ENCODE results near the gene DENND1B.
"Not testable (repeated sequence)": the region's sequence is repeated elsewhere in the genome, so short reads cannot be mapped to it uniquely, and the experiment has no call there.

Gene DENND1B

DNA sequence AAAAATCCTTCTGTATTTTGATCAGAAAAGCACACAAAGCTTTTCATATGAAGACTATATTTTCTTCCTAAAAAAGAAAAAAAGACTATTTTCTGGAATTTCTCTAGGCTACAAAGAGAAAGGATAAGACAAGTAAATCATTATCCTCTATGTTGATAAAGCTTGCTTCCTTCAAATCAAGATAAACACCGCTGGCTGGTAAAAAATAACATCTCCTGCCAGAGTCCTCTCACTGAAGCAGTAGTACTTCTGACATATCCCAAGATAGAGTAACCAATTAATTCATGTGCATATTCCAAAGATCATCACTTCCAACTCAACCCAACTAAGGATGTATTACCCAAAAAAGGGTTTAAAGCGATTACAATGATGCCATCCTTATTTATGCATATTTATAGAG is 34.3 kb downstream of the DENND1B start:
- no peak for DNase-seq

DNA sequence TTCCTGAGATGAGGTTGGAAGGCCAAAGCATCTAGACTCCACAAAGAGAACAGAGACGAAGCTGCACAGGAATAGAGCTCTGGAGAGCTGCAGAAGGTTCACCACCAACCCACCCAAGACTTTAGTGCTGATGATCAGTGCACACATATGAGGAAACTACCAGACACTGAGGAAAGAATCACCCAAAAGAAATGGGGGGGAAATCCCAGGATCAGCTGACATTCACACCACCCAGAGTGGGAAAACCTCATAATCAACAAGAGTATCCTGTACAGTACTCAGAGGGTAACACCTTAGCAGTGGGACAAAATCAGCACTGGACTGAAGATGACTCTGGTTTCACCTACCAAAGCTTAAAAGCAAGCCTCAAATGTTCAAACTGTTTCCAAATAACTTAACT is 36.4 kb downstream of the DENND1B start:
- DNase-seq: no peak

GRCh38 chr1:197737916-197738315 is 37.4 kb downstream of the DENND1B start:
- no peak for DNase-seq

DNA sequence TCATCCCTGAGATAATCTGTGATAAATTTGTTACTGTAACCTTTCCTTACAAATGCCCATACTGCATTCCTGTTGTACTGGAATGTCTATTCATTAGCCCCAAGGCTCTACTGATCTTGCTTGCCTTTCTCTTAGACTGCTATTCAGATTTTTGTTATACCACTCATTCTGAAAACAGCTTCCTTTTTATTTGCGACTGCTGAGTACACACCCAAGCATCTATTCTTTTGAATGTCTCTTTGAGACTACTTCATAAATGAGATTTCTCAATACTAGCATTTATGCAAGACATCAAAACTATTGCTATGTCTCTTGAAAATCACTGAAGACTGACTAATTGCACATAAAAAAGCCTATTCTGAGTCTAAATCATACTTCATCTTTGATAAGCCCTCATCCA is 38.6 kb downstream of the DENND1B start:
- no peak for DNase-seq

GRCh38 chr1:197735461-197735860 is 39.8 kb downstream of the DENND1B start:
- DNase-seq: no peak

GRCh38 chr1:197733324-197733723 is 42.0 kb downstream of the DENND1B start:
- DNase-seq: no peak

- no peak for DNase-seq
Observed at GRCh38 chr1:197732187-197732586, 43.1 kb downstream of the DENND1B start.

- DNase-seq: no peak
Observed at GRCh38 chr1:197731449-197731848, 43.8 kb downstream of the DENND1B start.

- DNase-seq: no peak
Observed at GRCh38 chr1:197725976-197726375, 49.3 kb downstream of the DENND1B start.

DNA sequence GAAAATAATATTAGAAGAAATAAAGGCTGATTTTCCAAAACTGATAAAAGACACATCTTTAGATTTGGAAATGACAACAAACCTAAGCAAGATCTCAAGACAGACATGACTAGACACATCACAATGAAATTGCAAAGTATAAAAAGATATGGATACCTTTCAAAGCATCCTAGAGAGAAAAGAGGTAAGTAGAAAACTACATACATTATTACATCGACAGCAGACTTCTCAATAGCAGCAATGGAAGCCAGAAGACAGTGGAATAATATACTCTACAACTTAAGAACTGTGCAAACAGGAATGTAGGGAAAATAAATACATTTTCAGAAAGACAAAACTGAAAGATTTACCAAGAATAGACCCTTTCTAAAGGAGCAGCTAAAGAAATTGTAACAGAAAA is 50.2 kb downstream of the DENND1B start:
- DNase-seq: no peak

- DNase-seq: no peak
Observed at GRCh38 chr1:197715806-197716205, 59.5 kb downstream of the DENND1B start.

GRCh38 chr1:197706601-197707000 is 68.7 kb downstream of the DENND1B start:
- no peak for DNase-seq

DNA sequence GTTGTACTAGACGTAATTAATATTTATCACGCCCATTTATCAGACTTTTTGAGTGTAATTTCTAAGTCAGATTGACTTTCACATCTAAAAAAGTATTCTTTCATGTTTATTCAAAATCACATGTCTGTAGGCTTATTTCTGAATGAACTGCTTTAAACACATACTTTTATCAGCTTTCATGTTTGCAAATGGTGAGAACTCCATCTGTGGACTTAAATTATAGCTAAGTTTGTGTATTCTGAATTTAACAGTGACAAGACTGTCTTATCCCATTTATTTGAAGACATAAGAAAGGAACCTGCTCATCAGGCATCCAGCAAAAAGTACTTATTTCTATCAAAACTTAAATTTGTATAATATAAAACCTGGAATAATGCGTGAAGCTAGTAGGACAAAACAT is 69.3 kb downstream of the DENND1B start:
- no peak for DNase-seq

DNA sequence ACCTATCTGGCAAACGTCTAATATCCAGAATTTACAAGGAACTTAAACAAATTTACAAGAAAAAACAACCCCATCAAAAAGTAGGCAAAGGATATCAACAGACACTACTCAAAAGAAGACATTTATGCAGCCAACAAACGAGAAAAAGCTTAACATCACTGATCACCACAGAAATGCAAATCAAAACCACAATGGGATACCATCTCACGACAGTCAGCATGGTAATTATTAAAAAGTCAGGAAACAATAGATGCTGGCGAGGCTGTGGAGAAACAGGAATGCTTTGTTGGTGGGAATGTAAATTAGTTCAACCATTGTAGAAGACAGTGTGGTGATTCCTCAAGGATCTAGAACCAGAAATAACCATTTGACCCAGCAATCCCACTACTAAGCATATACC is 74.6 kb downstream of the DENND1B start:
- not testable (repeated sequence) for DNase-seq

GRCh38 chr1:197696372-197696771 is 78.9 kb downstream of the DENND1B start:
- no peak for DNase-seq

GRCh38 chr1:197695961-197696360 is 79.3 kb downstream of the DENND1B start:
- DNase-seq: no peak

DNA sequence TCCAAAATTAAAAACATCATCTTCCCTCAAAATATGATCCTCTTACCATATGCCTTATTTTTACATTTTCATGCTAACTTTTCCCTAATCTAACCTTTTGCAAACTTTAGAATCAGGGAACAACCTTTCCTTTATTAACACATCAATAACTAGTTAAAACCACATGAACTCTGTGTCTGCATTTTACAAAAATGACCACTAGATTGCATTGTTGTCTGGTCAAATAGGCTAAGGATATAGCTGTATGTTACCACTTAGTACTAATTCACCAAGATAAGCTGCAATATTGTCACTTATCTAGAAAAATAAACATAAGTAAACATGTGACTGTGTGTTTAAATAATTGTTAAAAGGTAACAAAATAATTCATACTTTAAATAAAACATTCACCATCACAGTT is 82.3 kb downstream of the DENND1B start:
- DNase-seq: no peak

GRCh38 chr1:197691816-197692215 is 83.5 kb downstream of the DENND1B start:
- no peak for DNase-seq

- no peak for DNase-seq
Observed at GRCh38 chr1:197690074-197690473, 85.2 kb downstream of the DENND1B start.

DNA sequence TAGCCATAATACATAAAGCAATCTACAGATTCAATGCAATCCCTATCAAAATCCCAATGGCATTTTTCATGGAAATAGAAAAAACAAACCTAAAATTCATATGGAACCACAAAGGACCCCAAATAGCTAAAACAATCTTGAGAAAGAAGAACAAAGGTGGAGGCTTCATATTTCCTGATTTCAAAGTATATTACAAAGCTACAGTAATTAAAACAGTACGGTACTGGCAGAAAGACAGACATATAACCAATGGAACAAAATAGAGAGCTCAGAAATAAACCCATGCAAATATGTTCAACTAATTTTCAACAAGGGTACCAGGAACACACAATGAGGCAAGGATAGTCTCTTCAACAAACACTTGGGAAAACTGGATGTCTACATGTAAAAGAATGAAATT is 87.0 kb downstream of the DENND1B start:
- no peak for DNase-seq

- no peak for DNase-seq
Observed at GRCh38 chr1:197686702-197687355, 88.5 kb downstream of the DENND1B start.

- DNase-seq: no peak
Observed at GRCh38 chr1:197686231-197686630, 89.0 kb downstream of the DENND1B start.

DNA sequence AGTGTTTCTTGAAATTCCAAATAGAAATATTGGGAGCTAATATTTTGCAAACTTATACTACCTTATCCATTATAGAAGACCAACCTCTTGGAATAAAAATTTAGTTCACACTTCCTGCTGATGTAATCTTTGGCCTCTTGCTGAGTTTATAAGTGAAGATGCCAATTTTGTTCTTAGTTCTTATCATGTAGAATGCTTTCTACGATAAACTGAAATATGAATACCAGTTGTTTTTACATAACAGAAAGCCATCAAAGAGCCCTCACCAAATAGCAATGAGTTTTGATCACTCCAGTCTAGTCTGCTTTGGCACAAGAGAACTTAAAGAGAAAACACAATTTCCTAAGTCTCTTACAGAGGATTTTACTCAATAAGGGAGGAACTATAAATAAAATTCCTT is 89.5 kb downstream of the DENND1B start:
- no peak for DNase-seq

- DNase-seq: no peak
Observed at GRCh38 chr1:197683895-197684553, 91.3 kb downstream of the DENND1B start.

- no peak for DNase-seq
Observed at GRCh38 chr1:197683280-197683679, 92.0 kb downstream of the DENND1B start.

Data from stimulated activated CD4-positive, alpha-beta T cell treated with anti-CD3 and anti-CD28 coated beads, Interleukin-12 subunit alpha, Interleukin-12 subunit beta, amount 100 ng/mL, for 4 hours (primary cell).